HG03095 (cell line): ENCODE measurements around the gene NUDT4.
"Not testable (repeated sequence)": the region's sequence is repeated elsewhere in the genome, so short reads cannot be mapped to it uniquely, and the experiment has no call there.

ENCODE experiments used
- ATAC-seq: cut with Tn5 transposase; IDR thresholded peaks from one replicate; pipeline ENCODE4 v1.9.1; 2021; ENCODE audit warnings: moderate library complexity; ENCODE audit not compliant: unreplicated experiment

The NUDT4 gene

GRCh38 chr12:93365616-93366405, 11.9 kb upstream of the NUDT4 start:
- ATAC-seq: no peak

- ATAC-seq: no peak
Measured at GRCh38 chr12:93366422-93366821, 11.3 kb upstream of the NUDT4 start.

- no peak for ATAC-seq
Measured at GRCh38 chr12:93368766-93369165, 9.0 kb upstream of the NUDT4 start.

GRCh38 chr12:93369505-93369904, 8.2 kb upstream of the NUDT4 start:
- no peak for ATAC-seq

- no peak for ATAC-seq
Measured at GRCh38 chr12:93370947-93371346, 6.8 kb upstream of the NUDT4 start.

GRCh38 chr12:93373961-93374656, 3.6 kb upstream of the NUDT4 start:
- ATAC-seq: no peak

- no peak for ATAC-seq
Measured at GRCh38 chr12:93375906-93376305, 1.8 kb upstream of the NUDT4 start.

- no peak for ATAC-seq
Measured at GRCh38 chr12:93376436-93377251, 1.1 kb upstream of the NUDT4 start.

GRCh38 chr12:93378196-93378997, 672 bp downstream of the NUDT4 start:
- peak; percentile 27 for ATAC-seq

- ATAC-seq: no peak
Measured at GRCh38 chr12:93378998-93379325, 1.2 kb downstream of the NUDT4 start.

GRCh38 chr12:93379326-93379980, 1.7 kb downstream of the NUDT4 start:
- ATAC-seq: no peak

- no peak for ATAC-seq
Measured at GRCh38 chr12:93379981-93380361, 2.2 kb downstream of the NUDT4 start.

GRCh38 chr12:93380480-93381121, 2.9 kb downstream of the NUDT4 start:
- ATAC-seq: no peak

GRCh38 chr12:93381161-93381975, 3.6 kb downstream of the NUDT4 start:
- ATAC-seq: no peak

GRCh38 chr12:93381976-93382437, 4.3 kb downstream of the NUDT4 start:
- not testable (repeated sequence) for ATAC-seq

GRCh38 chr12:93387780-93388179, 10.1 kb downstream of the NUDT4 start:
- ATAC-seq: no peak

GRCh38 chr12:93390031-93390430, 12.3 kb downstream of the NUDT4 start:
- ATAC-seq: no peak

- no peak for ATAC-seq
Measured at GRCh38 chr12:93390549-93391297, 13.0 kb downstream of the NUDT4 start.
